ENCODE data around the gene SALL1.

Gene SALL1

DNA sequence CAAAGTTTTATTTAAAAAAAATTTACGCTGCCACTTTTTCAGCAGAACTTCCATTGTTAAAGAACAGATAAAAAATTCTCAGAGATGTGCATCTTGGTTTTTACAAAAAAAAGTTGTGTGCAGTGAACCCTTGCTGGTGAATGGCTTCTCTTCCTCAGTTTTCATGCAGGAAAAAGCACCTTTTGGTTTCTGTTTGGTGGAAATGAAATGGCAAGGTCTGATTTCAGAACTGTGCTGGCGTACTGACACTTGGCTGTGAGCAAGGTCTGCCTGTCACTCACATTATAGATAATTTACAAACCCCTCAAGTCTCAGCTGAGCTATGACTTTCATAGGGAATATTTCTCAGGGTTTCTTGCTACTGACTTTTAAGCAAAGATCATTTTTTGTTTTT lies 5.7 kb upstream of the SALL1 start:
- no peak for DNase-seq (ENCODE audit: low read depth)

GRCh38 chr16:51155820-51156806 lies 5.0 kb upstream of the SALL1 start:
- no peak for DNase-seq (ENCODE audit: low read depth)

- DNase-seq (ENCODE audit: low read depth): no peak
These were observed 4.1 kb upstream of the SALL1 start for GRCh38 chr16:51155199-51155607.

GRCh38 chr16:51154271-51155171 lies 3.5 kb upstream of the SALL1 start:
- no peak for DNase-seq (ENCODE audit: low read depth)

GRCh38 chr16:51153577-51154031 lies 2.5 kb upstream of the SALL1 start:
- DNase-seq (ENCODE audit: low read depth): no peak

- no peak for DNase-seq (ENCODE audit: low read depth)
These were observed 1.9 kb upstream of the SALL1 start for GRCh38 chr16:51152691-51153576.

DNA sequence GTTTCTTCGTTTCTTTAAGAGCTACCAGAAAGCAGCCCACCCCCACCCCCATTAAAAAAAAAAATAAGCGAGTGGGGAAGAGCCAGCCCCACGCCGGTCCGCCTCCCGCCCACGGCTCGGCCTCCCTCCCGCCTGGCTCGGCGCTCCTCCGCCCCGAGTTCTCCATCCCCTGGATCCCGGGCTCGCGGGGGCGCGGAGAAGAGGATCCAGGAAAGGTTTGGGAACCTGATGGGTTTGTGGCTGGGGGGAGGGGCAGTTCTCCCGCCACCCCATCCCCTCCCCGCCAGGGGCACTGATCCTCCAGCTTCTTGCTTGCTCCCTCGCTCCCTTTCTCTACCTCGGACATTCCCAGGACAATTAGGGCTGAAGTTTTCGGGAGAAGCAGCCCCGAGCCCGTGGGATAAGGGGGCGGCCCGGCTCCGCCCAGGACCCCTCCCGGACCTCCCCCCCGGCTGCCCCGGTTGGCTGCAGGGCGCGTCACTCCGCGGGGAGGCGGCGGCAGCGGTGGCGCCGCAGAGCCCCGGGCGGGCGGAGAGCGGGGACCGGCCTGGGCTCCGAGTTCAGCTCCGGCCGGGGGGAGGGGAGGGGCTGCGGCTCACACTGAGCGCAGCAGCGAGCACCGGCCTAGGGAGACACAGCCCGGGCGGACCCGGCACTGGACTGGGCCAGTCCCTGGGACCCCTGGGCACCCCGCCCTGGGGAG lies 1.0 kb upstream of the SALL1 start:
- DNase-seq (ENCODE audit: low read depth): no peak

DNA sequence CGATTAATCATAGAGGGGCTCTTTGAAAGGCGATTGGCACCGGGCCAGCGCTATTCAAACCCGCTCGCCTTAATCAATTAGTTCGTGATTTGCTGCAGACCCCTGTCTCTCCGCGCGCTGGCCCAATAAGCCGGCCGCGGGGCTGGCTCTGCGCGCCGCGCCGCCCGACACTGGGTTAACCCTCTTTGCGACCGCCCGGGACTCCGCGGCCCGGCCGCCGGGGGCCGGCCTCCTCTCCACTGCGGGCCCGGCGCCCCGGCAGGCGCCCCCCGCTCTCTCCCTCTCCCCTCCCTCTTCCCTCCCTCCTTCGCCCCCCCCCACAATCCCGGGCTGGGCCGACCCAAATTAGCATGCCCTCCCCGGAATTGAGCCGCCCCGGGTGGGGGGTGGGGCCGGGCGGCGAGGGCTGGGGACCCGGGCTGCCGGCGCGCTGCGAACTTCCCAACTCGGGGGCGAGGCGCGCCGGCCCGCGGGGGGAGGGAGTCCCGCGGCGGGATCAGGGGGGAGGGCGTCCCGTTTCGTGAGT lies 428 bp upstream of the SALL1 start:
- no peak for DNase-seq (ENCODE audit: low read depth)

GRCh38 chr16:51150165-51150887 lies 744 bp downstream of the SALL1 start:
- DNase-seq (ENCODE audit: low read depth): no peak

DNA sequence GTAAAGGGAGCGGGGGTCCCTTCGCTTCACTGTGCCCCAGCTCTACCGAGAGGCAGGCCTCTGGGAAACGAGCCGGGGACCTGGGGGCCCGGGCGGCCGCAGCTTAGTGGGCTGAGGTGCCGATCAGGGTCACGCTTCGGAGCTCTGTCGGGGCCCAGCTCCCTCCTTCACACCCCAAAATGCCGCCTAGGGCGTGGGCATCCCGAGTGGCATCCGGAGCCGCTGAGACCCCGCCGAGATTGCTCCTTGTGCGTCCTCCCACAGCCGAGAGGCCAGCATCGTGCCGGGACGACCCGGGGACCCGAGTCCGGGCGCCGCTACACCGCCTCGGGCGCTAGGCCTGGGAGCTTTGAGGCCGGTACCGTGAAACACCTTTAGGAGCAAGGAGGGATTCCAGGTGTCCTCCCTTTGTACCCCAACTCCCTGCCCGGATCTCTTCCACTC lies 1.3 kb downstream of the SALL1 start:
- no peak for DNase-seq (ENCODE audit: low read depth)

GRCh38 chr16:51149251-51149661 lies 1.8 kb downstream of the SALL1 start:
- no peak for DNase-seq (ENCODE audit: low read depth)

DNA sequence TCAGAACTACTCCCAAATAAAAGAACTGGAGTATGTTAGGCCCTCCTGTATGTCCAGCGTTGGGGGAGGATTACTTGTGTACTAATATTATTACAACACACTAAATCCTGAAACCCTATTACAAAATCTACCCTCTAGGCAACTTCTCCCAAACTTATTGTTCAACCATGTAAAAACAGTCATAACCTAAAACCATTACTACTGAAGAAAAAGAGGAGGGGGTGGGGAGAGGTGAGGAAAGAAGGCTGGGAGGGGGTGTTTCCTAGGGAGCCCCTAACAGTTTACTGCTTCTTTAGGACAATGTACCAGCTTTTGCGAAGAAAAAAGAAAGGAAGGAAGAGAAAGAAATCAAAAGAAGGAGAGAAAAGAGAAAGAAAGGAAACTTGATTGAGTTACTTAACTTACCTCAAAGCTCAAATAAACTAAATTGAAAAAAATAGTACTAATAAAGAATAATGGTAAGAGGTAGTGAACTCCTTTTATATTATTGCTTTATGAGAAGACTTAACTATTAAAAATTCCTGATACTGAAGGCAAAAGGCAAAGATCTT lies 2.3 kb downstream of the SALL1 start:
- no peak for DNase-seq (ENCODE audit: low read depth)

DNA sequence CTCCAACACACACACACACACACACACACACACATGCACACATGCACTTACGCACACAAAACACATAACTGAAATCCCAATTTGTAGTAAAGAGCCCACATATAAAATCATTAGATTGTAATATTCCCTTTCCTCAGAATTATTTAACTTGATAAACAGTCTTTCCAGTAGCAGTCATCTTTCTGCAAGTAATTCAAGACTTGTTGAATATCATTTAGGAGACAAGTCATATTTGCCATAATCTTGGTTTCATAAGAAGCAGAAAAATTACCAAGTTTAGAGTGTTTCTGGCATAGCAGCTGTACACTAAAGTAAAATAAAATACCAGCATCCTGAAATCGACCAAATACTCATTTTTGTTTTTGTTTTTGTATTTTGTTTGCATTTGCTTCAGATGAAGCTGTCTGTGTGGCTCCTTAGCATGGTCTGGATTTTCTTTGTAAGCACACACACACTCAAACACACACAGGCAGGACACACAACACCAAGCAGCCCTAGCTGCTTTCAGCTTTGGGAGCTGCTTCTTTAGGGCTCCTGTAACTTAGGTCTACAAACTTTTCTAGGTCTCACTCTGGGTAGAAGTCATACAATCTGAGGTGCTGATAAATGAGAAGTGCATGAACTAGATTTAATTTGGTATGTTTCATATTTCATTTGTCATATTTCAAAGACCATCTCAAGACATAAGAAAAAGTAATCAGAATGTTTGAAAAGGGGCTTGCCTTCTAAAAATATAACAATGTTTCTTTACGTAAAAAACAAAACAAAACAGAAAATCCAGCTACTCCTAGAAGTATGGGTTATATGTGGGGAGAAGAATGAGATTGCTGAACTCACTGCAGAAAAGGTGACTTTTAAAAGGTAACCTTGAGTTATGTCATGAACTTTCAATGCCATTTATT lies 3.0 kb downstream of the SALL1 start:
- no peak for DNase-seq (ENCODE audit: low read depth)

DNA sequence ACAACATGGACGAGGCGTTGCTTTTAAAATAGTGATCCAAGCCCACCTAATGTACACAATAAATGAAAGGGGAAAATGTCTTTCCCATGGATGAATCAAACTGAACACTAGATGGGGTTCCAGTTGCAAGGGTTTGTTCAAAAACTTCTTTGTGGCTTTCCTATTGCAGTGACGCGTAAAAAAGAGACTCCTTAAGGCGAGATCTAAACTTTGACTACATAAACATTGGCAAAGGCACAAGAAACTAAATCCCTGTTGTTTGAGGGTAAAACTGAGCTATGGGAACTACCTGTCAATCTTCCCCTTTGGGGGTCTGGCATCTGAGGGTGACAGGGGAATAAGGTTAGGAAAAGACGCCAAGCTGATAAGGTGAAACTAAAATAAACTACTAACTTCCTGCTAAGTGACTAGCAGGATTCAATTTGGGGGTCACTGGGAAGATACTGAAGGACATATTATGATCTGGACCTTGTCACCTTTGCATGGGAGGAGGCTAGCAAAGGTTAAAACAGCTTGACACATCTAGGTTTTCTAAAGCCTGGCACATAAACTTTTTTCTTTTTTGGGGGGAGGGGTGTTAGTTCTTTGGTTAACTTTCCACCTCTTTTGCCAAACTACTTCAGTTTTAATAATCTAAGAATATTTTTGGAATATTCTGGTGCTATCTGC lies 4.7 kb downstream of the SALL1 start:
- no peak for DNase-seq (ENCODE audit: low read depth)

GRCh38 chr16:51144203-51144602 lies 6.9 kb downstream of the SALL1 start:
- DNase-seq (ENCODE audit: low read depth): no peak

- DNase-seq (ENCODE audit: low read depth): no peak
These were observed 7.7 kb downstream of the SALL1 start for GRCh38 chr16:51143196-51143977.

DNA sequence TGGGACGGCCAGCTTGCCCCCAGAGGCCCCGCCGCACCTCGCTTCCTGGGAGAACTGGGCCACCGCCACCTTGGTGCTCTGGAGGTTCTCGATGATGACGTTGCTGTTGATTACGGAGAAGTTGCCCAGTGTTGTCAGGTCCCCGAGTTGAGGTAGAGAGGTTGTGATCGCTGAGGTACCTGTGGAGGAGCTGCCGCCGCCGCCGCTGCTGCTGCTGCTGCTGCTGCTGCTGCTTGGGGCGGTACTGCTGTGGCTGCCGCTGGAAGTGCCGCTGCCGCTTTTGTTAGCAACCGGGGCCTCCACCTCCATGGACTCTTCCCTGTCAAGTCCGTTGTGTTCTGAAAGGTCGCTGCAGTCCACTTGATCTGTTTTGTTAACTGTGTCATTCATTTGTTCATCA lies 9.5 kb downstream of the SALL1 start:
- no peak for DNase-seq (ENCODE audit: low read depth)

Measured in T follicular helper cell (primary cell).